Tibial nerve (tissue), 4 donors: Measurements from ENCODE around the gene PTH1R. TPM values are rescaled to one million over a fixed set of nuclear protein-coding genes. Genes with fewer than 3 reads are reported as not detected.

Experiments used
- DNase-seq, 2 donors: peaks; one replicate each; pipeline ENCODE4 v3.0.0-alpha.2; 2019; ENCODE audit warnings: low spot score in 2 of 2
- H3K27ac ChIP-seq, 4 donors: fragments of 200-600 bp; sonication (generic) in 3 of 4; one replicate each; pipeline ENCODE4 v1.5.1; 2017 to 2019; ENCODE audit warnings: mild to moderate bottlenecking in 1 of 4
- H3K27me3 ChIP-seq, 2 donors: fragments of 200-600 bp; sonication (generic) in 1 of 2; one replicate each; pipeline versions ENCODE4 v1.5.1 to v1.6.0; 2017 to 2019
- H3K36me3 ChIP-seq, 3 donors: fragments of 200-600 bp; sonication (generic); one replicate each; pipeline ENCODE4 v1.5.1; 2018 to 2019
- H3K4me1 ChIP-seq, 4 donors: fragments of 200-600 bp; sonication (generic) in 3 of 4; one replicate each; pipeline ENCODE4 v1.5.1; 2017 to 2019
- H3K4me3 ChIP-seq, 4 donors: fragments of 200-600 bp; sonication (generic) in 3 of 4; one replicate each; pipeline ENCODE4 v1.5.1; 2017 to 2019; ENCODE audit warnings: mild to moderate bottlenecking in 1 of 4, moderate library complexity in 1 of 4
- H3K9me3 ChIP-seq, 4 donors: fragments of 200-600 bp; sonication (generic) in 3 of 4; one replicate each; pipeline ENCODE4 v1.5.1; 2017 to 2019
- CTCF ChIP-seq, 5 experiments: fragments of 200-600 bp in 3 of 5; fragments of 450-650 bp in 2 of 5; sonication (generic) in 3 of 5; IDR thresholded peaks; one replicate each; pipeline ENCODE4 v1.5.1; 2016 to 2019; ENCODE audit warnings: antibody characterized with exemption in 5 of 5, mild to moderate bottlenecking in 3 of 5, moderate library complexity in 2 of 5
- EP300 ChIP-seq, 2 donors: sonication (generic); formaldehyde crosslinking; IDR thresholded peaks; one replicate each; pipeline ENCODE4 v1.6.1; 2017; ENCODE audit warnings: antibody characterized with exemption in 2 of 2, mild to moderate bottlenecking in 1 of 2
- POLR2A ChIP-seq, 2 donors: fragments of 450-650 bp; IDR thresholded peaks; one replicate each; pipeline ENCODE4 v1.6.1; 2017; ENCODE audit warnings: antibody characterized with exemption in 2 of 2, mild to moderate bottlenecking in 2 of 2, moderate library complexity in 2 of 2
- WGBS, 2 donors: methylation state at CpG; one replicate each; pipeline ENCODE4 v1.1.5; 2018; 5-methylcytosine and 5-hydroxymethylcytosine counted together
- total RNA-seq, 4 donors: library from RNA; depleted of rRNA; stranded (reverse); fragments of >200 nt; gene quantifications; one replicate each; pipeline ENCODE4 v1.1.0, GENCODE V29; 2016

Gene PTH1R
- total RNA-seq, 4 donors from 2014 or later = 8.1 to 14.3 (median 13.6) TPM

GRCh38 chr3:46885612-46886011, 8.1 kb downstream of the PTH1R start:
- Histone ChIP-seq H3K36me3 (no peaks in the 10 kb centered on the region), H3K4me1 (peaks cover 0 to 30% (median 14%) of the 10 kb centered on the region in 4 donors), H3K9me3 (no peaks in the 10 kb centered on the region), H3K4me3 (no peak overlapping the region), H3K27me3 (peaks cover 0 to 32% of the 10 kb centered on the region in 2 donors), H3K27ac (no peak overlapping the region)
- 91 to 92% methylated on average over 3 of the region's 3 CpGs for WGBS, 2 donors
- TF ChIP-seq CTCF (IDR thresholded peaks at IDR 0.05) (no peak), EP300 (IDR thresholded peaks at IDR 0.05) (no peak), POLR2A (IDR thresholded peaks at IDR 0.05) (no peak)
- DNase-seq = no peak

- DNase-seq = no peak
- TF ChIP-seq POLR2A (IDR thresholded peaks at IDR 0.05) (no peak), EP300 (IDR thresholded peaks at IDR 0.05) (no peak), CTCF (IDR thresholded peaks at IDR 0.05) (no peak)
- 78 to 82% methylated on average over 7 of the region's 7 CpGs for WGBS, 2 donors
- Histone ChIP-seq H3K9me3 (no peaks in the 10 kb centered on the region), H3K27ac (no peak overlapping the region), H3K36me3 (no peaks in the 10 kb centered on the region), H3K4me1 (peaks cover 0 to 21% (median 17%) of the 10 kb centered on the region in 4 donors), H3K27me3 (peaks cover 0 to 12% of the 10 kb centered on the region in 2 donors), H3K4me3 (no peak overlapping the region)
Observed at GRCh38 chr3:46887980-46888494, 10.5 kb downstream of the PTH1R start.

GRCh38 chr3:46888705-46889104, 11.2 kb downstream of the PTH1R start:
- no peak overlapping the region for H3K4me3 ChIP-seq
- 60 to 69% methylated on average over 11 to 13 of the region's 13 CpGs for WGBS, 2 donors
- no peak for TF ChIP-seq CTCF (IDR thresholded peaks at IDR 0.05)
- TF ChIP-seq POLR2A (IDR thresholded peaks at IDR 0.05) = no peak
- TF ChIP-seq EP300 (IDR thresholded peaks at IDR 0.05) = no peak
- no peaks in the 10 kb centered on the region for H3K9me3 ChIP-seq
- H3K27me3 ChIP-seq = peaks cover 0 to 9% of the 10 kb centered on the region in 2 donors
- H3K36me3 ChIP-seq = no peaks in the 10 kb centered on the region
- no peak for DNase-seq
- peaks cover 0 to 21% (median 18%) of the 10 kb centered on the region in 4 donors for H3K4me1 ChIP-seq
- H3K27ac ChIP-seq = no peak overlapping the region

- Histone ChIP-seq H3K36me3 (no peaks in the 10 kb centered on the region), H3K27me3 (peaks cover 0 to under 1% of the 10 kb centered on the region in 2 donors), H3K4me3 (no peak overlapping the region), H3K27ac (no peak overlapping the region), H3K9me3 (no peaks in the 10 kb centered on the region), H3K4me1 (peaks cover 0 to 22% (median 20%) of the 10 kb centered on the region in 4 donors)
- 61 to 67% methylated on average over 6 of the region's 6 CpGs for WGBS, 2 donors
- DNase-seq = no peak
- TF ChIP-seq CTCF (IDR thresholded peaks at IDR 0.05) = no peak
- TF ChIP-seq EP300 (IDR thresholded peaks at IDR 0.05) = no peak
- TF ChIP-seq POLR2A (IDR thresholded peaks at IDR 0.05) = no peak
Observed at GRCh38 chr3:46889381-46890110, 12.0 kb downstream of the PTH1R start.

GRCh38 chr3:46890132-46890531, 12.6 kb downstream of the PTH1R start:
- H3K9me3 ChIP-seq = no peaks in the 10 kb centered on the region
- DNase-seq = no peak
- no peaks in the 10 kb centered on the region for H3K36me3 ChIP-seq
- peaks cover 0 to 22% (median 20%) of the 10 kb centered on the region in 4 donors for H3K4me1 ChIP-seq
- no peak overlapping the region for H3K4me3 ChIP-seq
- no peak overlapping the region for H3K27ac ChIP-seq
- H3K27me3 ChIP-seq = no peaks in the 10 kb centered on the region
- WGBS, 2 donors = 100% methylated on average over 1 of the region's 1 CpG
- TF ChIP-seq CTCF (IDR thresholded peaks at IDR 0.05) (no peak), POLR2A (IDR thresholded peaks at IDR 0.05) (no peak), EP300 (IDR thresholded peaks at IDR 0.05) (no peak)
